ENCODE data around the gene EFCAB8.
A peak's percentile ranks its signal among the peaks of the same experiment; 100 is the strongest.
"Not testable (repeated sequence)": the region's sequence is repeated elsewhere in the genome, so short reads cannot be mapped to it uniquely, and the experiment has no call there.

Gene EFCAB8

DNA sequence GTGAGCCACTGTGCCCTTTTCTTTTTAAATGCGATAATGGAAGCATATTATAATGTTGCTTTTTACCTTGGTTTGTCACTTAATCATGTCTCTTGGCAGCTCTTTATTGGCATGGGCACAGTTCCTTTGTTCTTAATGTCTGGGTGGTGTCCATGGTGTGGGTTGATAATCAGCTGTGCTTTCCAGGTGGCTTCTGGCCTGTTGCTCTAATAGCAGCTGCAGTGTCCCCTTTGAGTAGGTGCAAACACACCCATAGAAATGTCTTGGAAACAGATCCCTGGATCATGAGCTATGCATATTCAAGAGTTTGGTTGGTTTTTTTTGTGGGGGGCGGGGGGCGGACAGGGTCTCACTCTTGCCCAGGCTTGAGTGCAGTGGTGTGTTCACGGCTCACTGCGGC, 29.9 kb downstream of the EFCAB8 start:
- DNase-seq = no peak

DNA sequence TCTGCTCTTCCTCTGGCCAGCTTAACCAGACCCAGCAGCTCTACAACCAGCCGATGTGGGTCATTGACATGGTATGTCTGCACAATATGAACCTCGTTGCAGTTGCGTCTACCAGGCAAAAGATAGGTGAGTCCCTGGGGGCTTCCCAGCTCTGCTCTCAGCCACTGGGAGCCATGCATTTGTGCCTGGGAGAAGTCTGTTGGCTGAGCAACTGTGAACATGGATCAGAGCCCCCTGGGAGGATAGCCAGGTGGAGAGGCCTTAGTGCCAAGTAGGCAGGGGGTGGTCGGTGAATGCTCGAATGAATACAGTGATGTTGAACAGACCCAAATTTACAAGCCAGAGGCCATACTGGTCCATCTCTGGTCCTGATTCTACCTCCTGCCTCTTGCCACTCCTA, 30.6 kb downstream of the EFCAB8 start:
- no peak for DNase-seq

DNA sequence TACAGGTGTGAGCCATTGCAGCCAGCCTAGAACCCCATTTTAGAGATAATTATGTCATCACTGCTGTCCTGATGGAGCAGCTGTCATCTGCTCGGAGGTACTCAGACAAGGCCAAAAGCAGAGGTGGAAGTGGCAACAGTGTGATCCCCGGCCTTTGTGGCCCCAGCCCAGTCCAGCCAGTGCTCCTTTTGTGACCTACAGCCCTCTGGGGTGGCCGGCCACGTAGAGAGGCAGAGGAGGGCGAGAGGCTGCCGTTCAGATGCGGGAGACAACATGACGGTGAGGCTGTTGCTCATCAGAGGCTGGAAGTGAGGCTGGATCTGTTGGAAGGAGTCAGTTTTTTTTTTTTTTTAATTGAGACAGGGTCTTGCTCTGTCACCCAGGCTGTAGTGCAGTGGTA, 32.8 kb downstream of the EFCAB8 start:
- DNase-seq = no peak

DNA sequence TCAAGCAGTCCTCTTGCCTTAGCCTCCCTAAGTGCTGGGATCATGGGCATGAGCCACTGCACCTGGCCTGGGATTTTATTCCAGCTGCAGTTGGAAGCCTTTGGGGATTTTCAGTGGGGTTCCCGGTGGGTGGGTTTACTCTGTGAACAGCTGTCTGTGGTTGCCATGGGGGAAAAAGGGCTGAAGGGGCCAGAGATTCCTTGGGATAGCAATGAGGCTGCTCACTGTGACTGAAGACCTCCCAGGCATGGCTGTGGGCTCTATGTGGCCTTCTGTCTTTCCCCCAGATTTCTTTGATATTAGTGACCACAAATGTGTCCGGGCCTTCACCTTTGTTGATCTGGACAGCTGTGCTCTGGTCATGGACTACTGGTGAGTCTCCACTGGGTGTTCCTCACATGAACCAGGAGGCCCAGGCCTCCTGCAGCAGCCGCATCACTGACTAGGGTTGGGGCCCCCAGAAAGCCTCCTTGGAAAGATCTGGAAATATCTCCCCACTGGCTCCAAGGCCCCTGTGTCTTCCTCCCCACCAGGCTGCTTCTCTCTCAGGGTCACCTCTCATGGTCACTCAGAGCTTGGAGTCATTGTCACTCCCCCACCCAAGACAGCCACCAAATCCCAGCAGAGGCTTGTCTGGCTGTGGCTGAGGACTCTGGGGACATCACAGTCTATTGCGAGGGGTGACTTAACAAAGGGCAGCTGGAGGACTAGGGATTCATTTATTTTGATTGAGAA, 33.4 kb downstream of the EFCAB8 start:
- no peak for DNase-seq

DNA sequence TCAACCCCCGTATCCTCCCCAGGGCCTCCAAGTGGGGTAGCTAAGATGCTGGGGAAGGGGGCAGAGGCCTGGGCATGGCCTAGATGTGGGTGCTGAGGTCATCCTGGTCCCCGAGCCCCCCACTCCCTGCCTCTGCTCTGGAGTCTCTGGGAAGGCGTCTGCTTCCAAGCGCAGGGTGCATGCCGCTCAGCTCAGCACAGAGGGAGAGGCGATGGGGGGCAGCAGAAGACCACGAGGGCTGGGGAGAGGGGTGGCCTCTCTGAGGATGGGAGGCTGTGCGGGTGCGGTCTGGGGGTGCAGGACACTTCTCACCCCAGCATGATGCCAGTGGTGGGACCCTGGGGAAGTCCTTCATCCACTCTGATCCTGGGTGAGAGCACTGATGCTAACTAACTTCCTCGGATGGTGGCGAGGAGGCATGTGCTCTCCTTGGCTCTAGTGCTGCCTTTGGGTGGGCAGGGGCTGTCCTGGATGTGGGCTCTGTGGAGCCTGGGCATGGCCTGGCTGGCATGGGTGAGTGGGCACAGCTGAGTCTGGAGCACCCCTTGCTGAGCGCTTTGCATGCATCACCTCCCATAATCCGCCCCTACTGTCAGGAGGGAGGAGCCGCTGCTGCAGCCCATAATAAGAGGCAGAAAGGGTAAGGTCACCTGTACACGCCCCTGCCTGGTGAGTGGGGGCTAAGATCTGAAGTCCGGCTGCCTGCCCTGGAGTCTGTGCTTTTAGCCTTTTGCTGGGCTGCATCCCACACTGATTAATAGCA, 34.7 kb downstream of the EFCAB8 start:
- DNase-seq = no peak

DNA sequence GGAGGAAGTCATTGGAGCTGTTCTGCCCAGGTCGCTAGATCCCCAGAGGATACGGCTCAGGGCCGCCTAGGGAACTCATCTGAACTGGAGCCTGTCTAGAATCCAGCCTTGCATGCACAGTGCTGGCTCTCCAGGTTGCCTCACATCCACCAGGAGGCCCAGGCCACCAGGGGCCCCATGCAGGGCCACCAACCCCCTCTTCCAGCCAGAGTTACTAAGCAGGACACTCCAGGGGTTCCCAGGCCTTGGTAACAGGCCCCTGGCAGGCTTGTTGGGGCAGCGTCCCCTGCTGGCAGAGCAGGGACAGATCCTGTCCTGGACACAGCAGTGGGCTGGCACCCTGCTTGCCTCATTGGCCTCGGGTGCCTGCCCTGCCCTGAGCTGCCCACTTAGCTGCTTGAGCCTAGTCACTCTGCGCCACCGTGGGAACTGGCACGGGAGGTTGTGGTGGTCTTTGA, 35.3 kb downstream of the EFCAB8 start:
- DNase-seq = no peak

DNA sequence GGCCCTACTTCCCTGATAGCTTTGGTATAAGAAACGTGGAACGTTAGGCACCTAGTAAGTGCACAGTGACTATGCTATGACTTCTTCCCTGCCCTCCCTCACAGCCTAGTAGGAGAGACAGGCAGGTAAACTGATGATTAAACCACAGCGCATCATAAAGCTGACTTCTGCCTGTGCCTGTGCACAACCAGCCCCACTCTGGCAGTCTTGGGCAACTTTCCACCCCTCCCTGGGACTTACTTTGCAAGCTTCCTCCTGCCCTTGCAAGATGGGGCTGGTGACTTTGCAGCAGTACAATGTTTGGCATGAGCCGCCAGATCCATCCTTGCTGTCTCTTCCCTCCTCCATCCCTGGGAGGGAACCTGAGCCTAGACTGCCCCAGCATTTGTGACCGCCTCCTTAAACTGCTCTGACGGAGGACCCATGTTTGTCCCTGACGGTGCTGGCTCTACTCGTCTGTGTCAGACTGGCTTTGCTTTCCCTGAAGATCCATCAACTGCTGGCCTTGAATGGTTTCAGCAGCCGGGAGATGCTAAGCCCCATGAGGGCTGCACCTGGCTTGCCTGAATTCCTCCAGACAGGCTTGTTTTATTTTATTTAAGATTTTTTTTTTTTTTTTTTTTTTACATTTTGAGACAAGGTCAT, 36.1 kb downstream of the EFCAB8 start:
- no peak for DNase-seq

DNA sequence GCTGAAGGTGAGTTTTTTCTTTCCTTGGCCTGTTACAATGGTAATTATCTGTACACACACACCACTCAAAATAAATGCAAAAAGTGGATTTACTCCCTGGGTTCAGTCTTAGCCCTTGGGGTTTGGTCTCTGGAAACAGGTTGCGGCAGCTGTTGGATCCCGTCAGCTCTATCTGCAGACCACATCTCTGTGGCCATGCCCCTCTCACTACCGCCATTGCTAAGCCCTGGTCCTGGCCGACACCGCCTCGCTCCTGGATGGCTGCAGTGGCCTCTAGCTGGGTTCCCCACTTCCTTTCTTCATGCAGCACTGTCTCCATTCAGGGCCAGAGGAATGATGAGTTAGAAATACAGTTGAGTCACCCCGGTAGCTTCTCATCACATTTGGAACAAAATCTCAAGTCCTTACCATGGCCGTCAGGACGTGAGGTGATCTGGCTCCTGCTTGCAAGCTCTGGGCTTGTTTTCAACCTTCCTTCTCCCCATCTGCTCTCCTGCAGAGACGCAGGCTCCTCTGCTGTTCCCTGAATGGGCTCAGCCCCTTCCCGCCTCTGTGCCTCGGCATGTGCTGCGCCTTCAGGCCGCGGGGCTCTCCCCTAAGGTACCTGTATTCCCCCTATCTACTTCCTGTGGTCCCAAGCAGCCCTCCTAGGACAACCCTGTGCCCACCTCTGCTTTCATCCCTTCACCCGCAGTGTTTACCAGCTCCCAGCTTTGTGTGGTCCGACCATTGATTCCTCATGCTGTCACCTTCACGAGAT, 38.0 kb downstream of the EFCAB8 start:
- DNase-seq = no peak

DNA sequence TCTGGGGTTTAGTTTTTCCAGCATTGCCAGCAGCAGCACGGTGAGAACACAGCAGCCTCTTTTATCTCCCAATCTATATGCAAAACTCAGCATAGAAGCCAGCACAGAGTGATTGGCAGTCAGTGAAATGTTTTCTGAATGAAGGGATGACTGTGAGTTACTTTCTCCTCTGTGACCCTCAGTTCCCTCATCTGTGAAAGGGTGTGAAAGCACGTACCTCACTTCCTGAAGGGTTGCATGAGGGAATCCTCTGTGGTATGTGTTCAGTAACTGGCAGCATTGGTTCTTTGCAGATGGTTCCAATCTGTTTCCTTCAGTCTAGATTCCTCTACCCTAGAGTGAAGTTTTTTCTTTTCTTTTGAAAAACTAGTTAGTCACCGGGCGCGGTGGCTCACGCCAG, 40.0 kb downstream of the EFCAB8 start:
- no peak for DNase-seq

DNA sequence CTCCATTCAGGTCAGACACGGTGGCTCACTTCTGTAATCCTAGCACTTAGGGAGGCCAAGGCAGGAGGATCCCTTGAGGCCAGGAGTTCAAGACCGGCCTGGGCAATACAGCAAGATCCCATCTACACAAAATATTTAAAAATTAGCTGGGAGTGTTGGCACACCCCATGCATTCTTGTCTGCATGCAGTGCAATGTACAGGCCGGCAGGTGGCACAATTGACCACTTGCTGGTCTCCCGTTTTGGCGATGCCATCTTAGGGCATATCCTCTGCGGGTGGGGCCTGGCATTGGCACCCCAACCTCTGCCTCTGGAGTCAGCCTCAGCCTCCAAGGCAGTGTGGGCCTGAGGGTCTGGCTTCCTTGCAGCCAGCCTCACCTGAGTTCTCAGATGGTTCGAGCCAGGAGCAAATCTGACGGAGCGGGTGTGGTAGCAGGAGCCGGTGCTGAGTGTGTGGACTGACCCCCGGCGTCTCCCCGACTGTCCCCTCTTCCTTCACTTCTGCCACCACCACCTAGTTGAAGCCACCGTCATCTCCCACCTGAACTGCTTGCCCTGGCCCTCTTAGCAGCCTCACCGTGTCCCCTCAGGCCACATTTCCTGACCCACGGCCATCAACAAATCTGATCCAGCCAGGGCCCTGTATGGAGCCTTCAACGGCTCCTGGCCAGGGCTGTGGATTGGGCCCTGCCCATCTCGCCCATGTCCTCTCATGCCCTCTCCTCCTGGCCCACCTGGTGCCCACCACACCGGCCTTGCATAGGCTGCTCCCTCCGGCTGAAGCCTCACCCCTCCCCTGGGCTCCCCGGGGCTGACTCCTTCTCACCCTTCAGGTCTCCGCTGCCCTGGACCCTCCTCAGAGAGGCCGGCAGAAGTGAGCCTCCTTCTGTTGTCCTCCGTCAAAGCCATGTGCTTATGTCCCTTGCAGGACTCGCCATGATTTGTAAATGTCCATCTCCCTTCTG, 44.0 kb downstream of the EFCAB8 start:
- peak; percentile 68 for DNase-seq

DNA sequence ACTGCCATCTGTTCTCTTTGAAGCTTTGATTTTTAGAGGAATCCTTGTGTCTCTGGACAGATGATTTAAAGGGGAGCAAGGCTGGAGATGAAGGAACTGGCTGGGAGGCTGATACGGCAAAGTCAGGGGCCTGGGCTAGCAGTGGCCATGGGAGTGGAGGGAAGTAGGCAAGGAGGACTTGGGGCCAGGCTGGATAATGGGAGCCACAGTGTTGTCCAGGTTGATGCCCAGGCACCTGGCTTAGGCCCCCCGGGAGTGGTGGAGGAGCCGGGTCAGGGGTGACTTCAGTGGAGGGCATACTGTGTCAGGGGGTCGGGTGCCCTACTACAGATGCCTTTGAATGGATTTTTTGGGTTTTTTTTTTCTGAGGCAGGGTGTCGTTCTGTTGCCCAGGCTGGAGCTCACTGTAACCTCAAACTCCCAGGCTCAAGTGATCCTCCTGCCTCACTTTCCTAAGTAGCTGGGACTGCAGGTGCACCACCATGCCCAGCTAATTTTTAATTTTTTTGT, 45.0 kb downstream of the EFCAB8 start:
- no peak for DNase-seq

DNA sequence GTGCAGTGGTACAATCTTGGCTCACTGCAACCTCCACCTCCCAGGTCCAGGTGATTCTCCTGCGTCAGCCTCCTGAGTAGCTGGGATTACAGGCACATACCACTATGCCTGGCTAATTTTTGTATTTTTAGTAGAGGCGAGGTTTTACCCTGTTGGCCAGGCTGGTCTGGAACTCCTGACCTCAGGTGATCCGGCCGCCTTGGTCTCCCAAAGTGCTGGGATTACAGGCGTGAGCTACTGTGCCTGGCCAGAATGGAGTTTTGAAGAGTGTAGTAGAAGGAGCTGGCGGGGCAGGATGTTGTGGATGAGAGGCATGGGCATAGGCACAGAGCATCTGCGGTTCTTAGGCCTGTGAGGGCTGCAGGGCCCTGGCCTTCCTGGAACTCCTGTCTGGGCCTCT, 46.0 kb downstream of the EFCAB8 start:
- DNase-seq = not testable (repeated sequence)

DNA sequence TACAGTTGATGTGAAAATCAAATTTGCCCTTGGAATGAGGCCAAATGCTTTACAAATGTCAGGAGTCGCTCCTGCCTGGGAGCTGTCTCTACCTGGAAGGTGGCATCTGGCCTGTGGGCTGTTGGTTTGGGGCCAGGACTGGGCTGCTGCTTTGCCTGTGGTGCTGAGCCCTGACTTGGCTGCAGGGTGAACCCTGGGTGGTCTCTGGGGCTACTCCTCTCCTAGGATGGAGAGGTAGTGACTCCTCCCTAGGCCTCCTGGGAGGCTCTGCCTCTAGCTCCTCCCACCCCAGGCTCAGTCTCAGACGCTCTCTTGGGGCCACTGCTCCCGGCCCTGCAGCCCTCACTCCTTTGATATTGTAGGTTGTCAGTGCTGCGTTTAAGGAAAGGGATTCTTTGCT, 47.5 kb downstream of the EFCAB8 start:
- DNase-seq = no peak

DNA sequence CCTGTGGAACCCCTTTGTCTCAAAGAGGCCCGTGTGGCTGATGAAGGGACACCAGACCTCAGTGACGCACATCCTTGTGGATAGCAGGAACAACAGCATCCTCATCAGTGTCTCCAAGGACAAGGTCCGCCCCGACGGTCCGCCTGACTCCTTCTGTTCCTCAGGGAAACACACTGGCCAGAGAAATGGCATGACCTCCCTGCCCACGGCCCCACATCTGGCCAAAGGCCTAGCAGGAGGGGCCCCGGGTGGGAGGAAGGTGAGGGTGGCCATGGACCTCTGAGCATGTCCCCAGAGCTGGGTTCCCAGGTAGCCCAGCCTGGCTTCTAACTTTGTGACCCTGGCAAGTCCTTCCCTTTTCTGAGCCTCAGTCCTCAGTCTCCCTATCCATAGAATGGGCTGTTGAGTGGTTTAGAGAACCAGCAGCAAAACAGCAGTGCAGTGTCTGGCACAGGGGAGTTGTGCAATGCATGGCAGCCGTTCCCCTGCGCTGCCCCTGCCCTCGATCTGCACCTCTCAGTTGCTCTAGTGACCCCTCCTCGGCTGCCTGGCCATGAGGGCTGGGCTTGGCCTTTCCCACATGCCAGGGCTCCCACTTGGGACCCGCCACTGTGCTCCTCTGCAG, 48.3 kb downstream of the EFCAB8 start:
- DNase-seq = no peak

DNA sequence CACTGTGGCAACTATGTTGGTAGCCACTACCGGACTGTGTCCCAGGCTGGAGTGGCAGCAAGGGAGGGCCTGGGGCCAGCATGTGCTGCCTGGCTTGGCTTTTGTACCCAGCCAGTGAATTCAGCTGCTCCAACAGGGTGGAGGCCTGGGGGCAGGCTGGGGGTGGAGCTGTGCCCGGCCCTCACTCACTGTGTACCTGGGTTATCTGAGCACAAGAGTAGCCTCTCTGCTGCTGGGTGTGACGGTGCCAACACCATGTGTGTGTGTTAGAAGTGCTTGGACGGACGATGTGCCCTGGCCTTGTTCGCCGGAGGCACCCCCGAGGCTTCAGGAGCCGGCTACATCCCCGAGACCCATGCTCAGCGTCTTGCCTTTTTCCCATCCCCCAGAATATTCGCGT, 49.2 kb downstream of the EFCAB8 start:
- DNase-seq = no peak

DNA sequence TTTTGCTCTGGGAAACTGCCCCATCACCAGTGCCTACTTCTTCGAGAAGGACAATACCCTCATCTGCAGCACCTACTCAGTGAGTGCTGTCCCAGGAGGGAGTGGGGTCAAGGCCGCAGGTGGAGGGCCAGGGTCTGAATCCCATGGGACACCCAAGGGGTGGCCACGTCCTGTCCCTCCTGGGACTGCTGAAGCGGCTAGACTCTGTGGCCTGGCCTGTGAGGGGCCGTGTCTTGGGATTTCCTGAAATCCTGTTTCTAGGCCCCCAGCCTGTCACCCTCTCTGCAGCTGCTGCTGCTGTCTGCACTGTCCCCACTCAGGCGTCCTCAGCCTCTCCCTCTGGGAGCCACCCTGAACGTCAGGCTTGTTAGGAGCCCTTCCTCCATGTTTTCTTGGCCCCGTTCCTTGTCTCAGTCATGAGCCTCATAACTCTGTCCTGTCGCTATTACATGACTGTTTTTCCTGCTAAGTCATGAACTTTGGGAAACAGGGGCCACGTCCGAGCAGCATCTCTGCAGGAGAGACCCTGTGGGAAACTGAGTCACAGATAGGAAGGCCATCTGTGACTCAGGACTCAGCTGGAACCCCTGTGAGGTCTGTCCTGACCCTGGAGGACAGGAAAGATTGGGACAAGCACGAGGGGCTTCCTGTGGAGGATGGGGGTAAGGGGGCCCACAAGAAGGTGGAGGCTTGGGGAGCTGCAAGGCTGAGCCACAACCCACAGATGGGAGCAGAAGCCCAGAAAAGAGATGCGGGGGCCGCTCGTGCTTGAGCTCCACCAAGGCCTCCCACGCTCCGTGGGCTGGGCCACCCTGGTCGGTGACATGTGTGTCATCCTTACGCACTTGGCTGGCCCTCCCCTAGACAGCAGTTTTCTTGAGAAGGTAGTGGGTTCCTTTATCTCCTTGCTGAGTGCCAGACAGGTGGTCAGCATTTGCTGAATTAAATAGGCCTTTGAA, 49.9 kb downstream of the EFCAB8 start:
- DNase-seq = no peak

DNA sequence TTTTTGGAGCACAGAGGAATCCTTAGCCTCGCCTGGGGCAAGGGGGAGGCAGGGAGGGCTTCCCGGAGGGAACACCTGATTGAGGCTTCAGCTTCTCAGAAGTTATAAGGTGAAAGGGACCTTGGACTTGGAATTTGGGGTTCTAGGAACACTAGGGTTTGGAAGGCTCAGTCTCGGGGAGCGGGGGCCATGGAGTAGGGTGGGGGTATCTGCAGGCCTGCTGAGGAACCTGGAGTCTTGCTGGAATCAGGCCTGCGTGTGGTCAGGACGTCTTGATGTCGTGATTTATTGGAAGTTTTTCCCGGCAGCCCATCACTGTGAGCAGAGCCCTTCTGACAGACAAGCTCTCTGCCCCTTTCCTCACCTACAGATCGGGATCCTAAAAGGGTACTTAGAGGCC, 50.7 kb downstream of the EFCAB8 start:
- no peak for DNase-seq

DNA sequence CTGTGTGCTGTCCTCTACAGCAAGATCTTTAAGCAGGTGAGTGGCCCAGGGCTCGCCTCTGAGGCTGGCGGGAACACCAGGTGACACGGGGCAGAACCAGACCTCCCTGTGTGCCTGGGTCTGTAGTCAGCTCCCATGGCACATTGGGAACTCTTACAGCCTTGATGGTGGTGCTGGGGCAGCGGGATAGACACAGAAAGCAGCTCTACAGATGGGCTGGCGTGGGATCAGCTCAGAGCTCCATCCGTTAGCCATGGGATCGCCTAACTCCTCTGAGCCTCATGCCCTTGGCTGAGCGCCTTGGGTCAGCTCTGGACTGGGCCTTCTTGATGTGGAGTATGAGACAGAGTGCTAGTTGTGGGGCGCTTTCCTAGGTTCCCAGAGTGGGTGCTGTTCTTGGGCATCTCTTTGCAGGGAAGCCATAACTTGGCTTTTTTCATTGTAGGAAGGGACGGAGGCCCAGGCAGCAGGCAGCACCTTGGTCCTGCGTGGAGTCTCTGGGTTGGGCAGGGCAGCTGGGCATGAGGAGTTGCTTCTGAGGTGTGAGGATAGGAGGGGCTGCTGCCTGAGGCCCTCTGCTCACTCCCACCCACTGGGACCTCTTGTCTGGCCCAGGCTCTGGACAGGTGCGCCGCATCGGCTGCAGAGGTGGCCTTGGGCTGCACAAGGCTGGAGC, 51.3 kb downstream of the EFCAB8 start:
- DNase-seq = no peak

DNA sequence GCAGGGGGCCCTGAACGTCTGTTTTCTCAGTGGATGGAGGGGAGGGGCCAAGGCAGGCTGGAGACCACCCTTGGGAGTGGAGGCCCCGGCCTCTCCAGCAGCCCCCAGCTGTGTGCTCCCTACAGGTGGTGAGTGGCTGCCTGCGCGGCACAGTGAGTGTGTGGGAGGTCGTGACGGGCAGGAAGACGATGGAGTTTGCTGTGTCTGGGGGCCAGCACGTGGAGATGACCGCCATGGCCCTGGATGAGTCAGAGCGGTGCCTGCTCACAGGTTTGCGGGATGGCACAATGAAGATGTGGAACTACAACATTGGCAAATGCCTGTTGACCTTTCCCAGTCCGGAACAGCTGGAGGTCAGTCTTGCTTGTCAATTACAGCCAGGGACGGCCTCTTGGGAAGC, 52.6 kb downstream of the EFCAB8 start:
- DNase-seq = no peak

DNA sequence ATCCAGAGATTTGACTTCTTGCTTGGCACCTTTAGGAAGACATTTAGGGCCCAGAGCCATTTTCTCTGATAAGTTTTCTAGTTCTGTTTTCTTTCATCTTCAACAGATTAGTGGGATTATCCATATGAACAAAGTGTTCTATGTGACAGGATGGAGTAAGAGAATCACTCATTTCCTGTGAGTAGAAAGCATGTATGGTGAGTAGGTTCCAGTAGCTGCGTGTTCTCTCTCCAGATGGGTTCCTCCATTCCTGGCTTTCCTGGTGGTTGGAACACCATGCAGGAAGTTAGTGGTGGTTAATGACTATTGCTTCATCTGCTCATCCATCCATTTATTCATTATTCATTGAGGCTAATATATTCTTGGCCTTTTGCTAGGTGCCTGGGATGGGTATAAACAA, 54.0 kb downstream of the EFCAB8 start:
- DNase-seq = no peak

All from CD4-positive, alpha-beta T cell treated with Interleukin-4 for 4 hours (primary cell).